Sciatic nerve (tissue), 2 donors: ENCODE results near the gene TRIM24. TPM values are rescaled to one million over a fixed set of nuclear protein-coding genes. Genes with fewer than 3 reads are reported as not detected.

ENCODE experiments used
- ATAC-seq: fragments of 200-7000 bp; cut with Tn5 transposase; one replicate; pipeline ENCODE4 v1.9.1; 2020; ENCODE audit warnings: mild to moderate bottlenecking, moderate library complexity
- DNase-seq: peaks from one replicate; pipeline ENCODE4 v3.0.0-alpha.2; 2020; ENCODE audit warnings: low spot score
- intact Hi-C: fragments of 100-400 bp; cut with DNase I; formaldehyde crosslinking; loops from one replicate; pipeline ENCODE4 v1.14.2; 2022
- total RNA-seq: library from RNA; stranded (reverse); fragmentation: NEBNext Ultra II Directional; extraction: Animal tissue kit (Norgen Biotek cat#: 25700); gene quantifications from one replicate; pipeline ENCODE4 v1.2.1, GENCODE V29; 2021
- donor health status: DM: no; HTN: no; CAD: no.
- donor health status: DM: no; HTN: no; CAD: no.

Gene TRIM24
- total RNA-seq, 1 donor from 2014 or later: 14.8 TPM

- ATAC-seq (no peak), DNase-seq (no peak)
- intact Hi-C loops: no loop called here
Measured at GRCh38 chr7:138595454-138595853, 135.4 kb downstream of the TRIM24 start.

GRCh38 chr7:138602451-138602850 is 142.4 kb downstream of the TRIM24 start:
- intact Hi-C loops: loop anchor here (5.0 kb wide), 1 partner anchor 735 kb away; no protein-coding TSS in a partner anchor
- ATAC-seq: no peak
- no peak for DNase-seq

GRCh38 chr7:138603549-138604318 is 143.7 kb downstream of the TRIM24 start:
- ATAC-seq: no peak
- intact Hi-C loops: loop anchor here (5.0 kb wide), 1 partner anchor 734 kb away; no protein-coding TSS in a partner anchor
- no peak for DNase-seq

GRCh38 chr7:138606236-138606635 is 146.2 kb downstream of the TRIM24 start:
- DNase-seq: no peak
- intact Hi-C loops: no loop called here
- no peak for ATAC-seq

- ATAC-seq (no peak), DNase-seq (no peak)
- intact Hi-C loops: no loop called here
Measured at GRCh38 chr7:138607216-138608126, 147.4 kb downstream of the TRIM24 start.

GRCh38 chr7:138608275-138608674 is 148.2 kb downstream of the TRIM24 start:
- intact Hi-C loops: no loop called here

GRCh38 chr7:138610671-138611170 is 150.7 kb downstream of the TRIM24 start:
- ATAC-seq (no peak), DNase-seq (no peak)
- intact Hi-C loops: no loop called here

More at GRCh38 chr7:138608275-138608674, 148.2 kb downstream of the TRIM24 start:
- DNase-seq (no peak), ATAC-seq (no peak)

- no peak for ATAC-seq
- intact Hi-C loops: no loop called here
- no peak for DNase-seq
Measured at GRCh38 chr7:138613630-138614029, 153.6 kb downstream of the TRIM24 start.

GRCh38 chr7:138616085-138616484 is 156.0 kb downstream of the TRIM24 start:
- DNase-seq: no peak
- intact Hi-C loops: no loop called here
- ATAC-seq: no peak

GRCh38 chr7:138618506-138618905 is 158.4 kb downstream of the TRIM24 start:
- ATAC-seq (no peak), DNase-seq (no peak)
- intact Hi-C loops: no loop called here

GRCh38 chr7:138618933-138619332 is 158.9 kb downstream of the TRIM24 start:
- ATAC-seq (no peak), DNase-seq (no peak)
- intact Hi-C loops: no loop called here

- intact Hi-C loops: no loop called here
- ATAC-seq (no peak), DNase-seq (no peak)
Measured at GRCh38 chr7:138622841-138623240, 162.8 kb downstream of the TRIM24 start.

- intact Hi-C loops: no loop called here
- DNase-seq (no peak), ATAC-seq (no peak)
Measured at GRCh38 chr7:138625084-138625848, 165.2 kb downstream of the TRIM24 start.

GRCh38 chr7:138625849-138626230 is 165.8 kb downstream of the TRIM24 start:
- ATAC-seq (no peak), DNase-seq (no peak)
- intact Hi-C loops: no loop called here

GRCh38 chr7:138626846-138627245 is 166.8 kb downstream of the TRIM24 start:
- no peak for DNase-seq
- intact Hi-C loops: no loop called here

GRCh38 chr7:138627361-138627760 is 167.3 kb downstream of the TRIM24 start:
- ATAC-seq (no peak), DNase-seq (no peak)
- intact Hi-C loops: no loop called here

More at GRCh38 chr7:138626846-138627245, 166.8 kb downstream of the TRIM24 start:
- ATAC-seq: no peak

- no peak for ATAC-seq
- no peak for DNase-seq
- intact Hi-C loops: no loop called here
Measured at GRCh38 chr7:138630059-138630610, 170.1 kb downstream of the TRIM24 start.

GRCh38 chr7:138632384-138632783 is 172.3 kb downstream of the TRIM24 start:
- no peak for ATAC-seq
- DNase-seq: no peak
- intact Hi-C loops: no loop called here
